NCI-H187 (cell line): ENCODE data around the gene HPSE2.

ENCODE experiments used
- DNase-seq, 2 experiments: peaks; one replicate each; lab custom pipeline; 2025; lab: John Stamatoyannopoulos, UW

The HPSE2 gene

DNA sequence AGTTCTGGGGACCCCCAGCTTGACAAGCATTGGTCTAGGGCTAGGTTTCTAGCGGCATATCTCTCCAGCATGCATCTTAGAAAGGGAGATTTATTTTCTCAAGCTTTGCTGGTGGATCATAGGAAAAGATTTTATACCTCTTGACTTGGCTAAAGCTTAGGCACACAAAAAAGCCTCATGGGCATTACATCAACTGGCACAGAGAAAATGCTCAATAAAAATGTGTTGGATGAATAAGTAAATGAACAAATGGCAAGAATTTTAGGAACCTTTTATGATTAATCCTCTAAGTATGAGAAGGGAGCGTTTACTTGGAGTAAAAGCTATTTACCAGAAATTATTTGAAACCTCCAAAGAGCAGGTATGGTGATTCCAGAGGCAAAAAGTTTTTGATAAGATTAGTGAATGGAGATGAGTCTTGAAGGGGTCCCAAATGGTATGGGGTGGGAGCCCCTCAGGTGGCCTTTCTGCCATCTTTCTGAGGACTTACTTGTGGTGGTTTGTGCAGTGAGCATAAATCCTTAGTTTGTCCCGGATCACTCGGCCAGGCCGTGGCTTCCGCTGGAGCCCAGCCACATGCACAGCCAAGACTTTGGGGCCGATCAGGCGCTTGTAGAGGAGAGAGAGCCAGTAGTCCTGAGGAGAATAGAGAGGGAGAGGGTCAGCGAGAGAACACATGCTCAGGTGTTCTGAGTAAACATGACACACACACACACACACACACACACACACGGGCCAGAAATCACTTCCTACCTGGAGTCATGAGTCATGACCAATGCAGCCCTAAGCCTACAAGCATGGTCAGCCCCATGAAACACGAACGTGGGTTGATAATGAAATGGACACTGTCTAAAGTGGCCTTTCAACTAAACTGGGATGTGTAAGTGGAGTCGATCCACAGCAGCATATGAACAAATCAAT is 745.8 kb downstream of the HPSE2 start:
- no peak for DNase-seq

DNA sequence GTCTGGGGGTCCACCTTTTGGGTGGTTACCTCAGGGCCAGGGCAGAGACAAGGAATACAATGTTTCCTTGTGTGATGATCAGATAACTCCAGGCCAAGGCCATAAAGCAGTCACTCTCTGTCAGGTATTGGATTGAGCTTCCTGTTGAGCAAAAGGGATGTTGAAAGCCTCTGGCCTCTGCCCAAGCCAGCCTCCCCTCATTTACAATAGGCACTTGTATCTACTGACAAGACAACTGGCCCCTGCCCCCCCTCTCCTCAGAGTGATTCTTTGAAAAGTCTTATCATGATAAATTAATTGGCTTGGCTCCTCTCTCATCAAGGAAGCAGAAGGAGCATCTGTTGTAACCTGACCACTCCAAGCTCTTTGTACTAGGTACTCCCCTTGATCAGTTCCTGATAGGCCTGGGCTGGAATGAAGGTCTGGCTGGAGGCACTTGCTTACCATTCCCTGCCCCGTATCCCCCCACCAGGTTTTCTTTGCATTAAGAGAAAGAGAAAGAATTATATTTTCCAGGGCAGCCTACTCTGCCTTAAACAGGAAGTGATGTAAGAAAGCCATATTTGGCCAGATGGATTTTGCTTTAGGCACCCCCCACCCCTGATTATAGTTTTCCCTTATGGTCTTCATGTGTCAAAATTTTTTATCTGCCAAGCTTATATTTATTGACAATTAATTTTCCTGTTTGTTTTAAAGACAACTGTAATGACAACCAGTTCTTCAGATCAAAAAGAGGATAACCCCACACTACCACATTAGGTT is 746.8 kb downstream of the HPSE2 start:
- DNase-seq = no peak

DNA sequence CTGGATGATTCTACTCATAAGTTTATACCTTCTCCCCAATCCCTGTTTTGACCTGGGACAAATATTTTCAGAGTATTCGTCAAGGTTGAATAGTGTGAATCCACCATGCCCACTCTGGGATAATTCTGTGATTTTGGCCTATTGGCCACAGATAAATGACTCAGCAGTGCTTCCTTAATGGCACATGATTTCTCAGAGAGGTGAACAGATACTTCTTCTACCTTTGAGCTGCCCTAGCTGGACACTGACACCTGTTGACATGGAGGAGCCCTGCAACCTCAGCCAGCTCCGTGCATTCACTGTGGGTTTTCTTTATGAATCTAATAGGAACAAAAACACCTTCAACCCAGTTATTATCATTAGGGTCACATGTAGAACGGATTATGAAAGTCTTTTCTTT is 748.0 kb downstream of the HPSE2 start:
- DNase-seq = no peak

DNA sequence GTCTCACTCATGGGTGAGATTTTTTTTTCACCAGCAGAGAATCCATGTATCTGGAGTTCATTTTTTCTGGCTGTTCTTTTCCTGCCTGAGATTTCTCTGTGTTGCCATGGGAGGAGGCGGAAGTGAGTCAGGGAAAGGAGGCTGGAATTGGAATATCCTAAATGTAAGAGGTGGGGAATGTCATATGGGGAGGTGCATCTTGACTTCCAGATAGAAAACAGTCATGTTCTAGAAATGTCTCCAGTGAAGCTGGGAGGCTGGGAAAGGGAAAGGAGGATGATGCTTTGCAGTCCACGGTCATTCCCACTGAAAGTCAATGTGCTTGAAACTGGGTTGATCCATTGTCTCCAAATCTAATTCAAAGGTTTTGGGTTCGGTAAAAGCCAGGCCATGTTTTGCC is 749.2 kb downstream of the HPSE2 start:
- no peak for DNase-seq

DNA sequence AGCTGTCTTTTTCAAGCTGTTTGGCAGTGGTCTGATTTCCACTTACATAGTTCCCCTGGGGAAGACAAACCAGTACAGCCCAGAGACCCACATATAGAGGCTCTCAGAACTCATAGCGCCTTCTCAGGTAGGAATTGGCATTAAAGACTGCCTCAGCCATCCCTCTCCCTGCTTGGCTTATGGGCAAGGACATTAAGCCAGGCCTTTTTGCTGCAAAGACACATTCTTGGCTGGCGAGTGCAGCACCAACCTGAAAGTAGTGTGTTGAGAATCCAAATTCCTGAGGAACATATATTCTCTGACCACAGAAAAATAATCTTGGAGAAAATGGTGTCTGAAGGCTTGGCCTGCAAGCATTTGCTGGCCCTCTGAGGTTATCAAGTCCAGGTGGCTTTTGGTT is 749.7 kb downstream of the HPSE2 start:
- DNase-seq = no peak

DNA sequence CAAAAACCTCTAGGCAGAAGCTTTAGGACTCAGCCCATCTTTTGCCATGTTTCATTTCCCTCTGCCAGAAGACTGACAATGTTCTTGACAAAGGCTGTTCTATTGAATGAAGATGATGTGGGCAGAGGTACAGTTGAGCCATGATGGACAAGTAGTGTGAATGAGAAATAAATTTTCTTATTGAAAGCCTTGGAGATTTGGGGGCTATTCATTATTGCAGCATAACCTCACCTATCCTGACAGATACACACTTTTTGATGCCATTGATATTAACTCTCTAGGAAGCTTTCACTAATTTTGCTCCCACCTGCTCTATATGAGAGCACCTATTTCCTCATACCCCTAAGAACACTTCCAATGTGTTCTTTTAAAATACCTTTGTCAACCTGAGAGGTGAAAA is 752.0 kb downstream of the HPSE2 start:
- no peak for DNase-seq

DNA sequence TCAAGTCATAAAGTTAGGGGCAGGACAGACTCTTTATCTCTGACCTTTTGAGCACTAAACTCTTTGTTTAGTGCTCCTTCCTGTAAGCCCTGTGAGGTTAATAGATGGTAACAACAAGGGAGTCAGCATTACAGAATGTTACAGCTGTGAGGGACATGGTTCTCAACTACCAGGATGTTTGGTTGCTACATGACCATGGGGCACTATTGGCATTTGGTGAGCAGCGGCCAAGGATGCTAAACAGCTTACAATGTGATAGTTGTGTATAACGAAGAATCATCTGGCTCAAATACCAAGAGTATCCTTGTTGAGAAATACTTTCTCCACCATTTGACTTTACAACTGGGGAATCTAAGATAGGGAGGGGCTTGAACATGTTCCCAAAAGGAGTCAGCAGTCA is 753.6 kb downstream of the HPSE2 start:
- DNase-seq = no peak

DNA sequence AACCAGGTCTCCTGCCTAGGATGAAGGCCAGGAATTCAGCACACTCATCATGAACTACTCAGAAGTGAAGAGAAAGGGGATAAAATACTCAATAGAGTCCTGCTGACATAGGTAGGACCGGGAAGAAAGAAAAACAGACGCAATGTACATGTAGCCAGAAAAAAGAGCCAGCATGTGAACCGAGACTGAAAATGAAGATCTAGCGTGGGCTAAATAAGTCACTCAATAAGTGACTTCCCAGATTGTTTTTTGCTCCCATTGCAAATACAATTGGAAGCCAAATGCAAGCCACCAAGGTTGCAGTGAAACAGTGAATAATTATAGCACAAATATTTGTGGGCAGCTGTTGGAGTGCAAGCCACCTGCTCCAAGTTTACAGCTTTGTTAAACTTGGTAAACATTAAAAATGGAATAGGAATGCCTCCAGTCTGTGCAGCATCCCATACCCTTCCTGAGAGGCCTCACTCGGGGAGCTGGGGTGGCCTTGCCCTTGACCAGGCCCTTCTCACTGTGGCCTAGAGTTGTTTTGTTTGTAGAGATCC is 754.2 kb downstream of the HPSE2 start:
- no peak for DNase-seq

DNA sequence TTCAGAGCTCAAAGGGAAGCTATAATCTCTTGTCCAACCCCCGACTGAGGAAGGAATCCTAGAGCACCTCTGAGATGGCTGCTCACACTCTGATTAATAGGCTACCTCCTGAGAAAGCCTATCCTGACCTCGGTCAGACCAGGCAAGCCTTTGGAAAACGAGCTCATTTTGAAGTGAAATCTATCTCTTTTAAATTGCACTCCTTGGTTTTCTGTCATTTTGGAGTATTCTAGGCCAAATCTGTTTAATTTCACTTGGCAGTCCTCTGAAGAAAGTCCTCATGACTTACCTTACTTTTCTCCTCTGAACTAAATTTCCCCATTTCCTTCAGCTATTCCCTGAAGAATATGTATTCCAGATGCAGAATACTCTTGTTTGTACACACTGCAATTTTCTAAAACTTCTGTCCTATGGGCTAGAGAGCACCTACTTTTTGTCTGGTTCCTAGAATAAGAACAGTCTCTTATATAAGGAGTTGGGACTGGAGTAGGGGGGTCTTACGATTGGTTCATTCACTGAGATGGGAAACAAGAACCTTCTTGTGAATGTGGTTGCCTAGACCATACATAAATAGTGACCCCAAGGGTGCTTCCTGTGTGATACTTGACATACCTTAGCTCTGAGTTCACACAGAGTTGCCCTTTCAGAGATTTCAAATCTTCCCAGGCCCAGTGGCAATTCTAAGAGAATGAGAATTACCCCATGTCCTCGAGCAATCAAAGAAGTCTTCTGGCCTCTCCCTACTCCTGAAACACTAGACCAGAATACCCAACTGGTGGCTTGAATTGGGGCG is 757.0 kb downstream of the HPSE2 start:
- no peak for DNase-seq

DNA sequence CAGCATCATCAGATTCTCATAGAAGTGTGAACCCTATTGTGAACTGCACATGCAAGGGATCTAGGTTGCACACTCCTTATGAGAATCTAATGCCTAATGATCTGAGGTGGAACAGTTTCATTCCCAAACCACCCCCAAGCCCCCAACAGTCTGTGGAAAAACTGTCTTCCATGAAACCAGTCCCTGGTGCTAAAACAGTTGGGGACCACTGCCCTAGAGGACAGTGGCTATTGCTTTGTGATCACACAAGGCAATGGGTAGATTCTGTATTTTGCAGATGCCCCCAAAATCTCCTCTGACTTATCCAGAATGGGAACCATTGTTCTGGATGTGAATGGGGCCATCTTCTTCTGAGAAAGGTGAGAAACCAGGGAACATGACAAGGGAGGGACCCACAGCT is 757.8 kb downstream of the HPSE2 start:
- DNase-seq = no peak

DNA sequence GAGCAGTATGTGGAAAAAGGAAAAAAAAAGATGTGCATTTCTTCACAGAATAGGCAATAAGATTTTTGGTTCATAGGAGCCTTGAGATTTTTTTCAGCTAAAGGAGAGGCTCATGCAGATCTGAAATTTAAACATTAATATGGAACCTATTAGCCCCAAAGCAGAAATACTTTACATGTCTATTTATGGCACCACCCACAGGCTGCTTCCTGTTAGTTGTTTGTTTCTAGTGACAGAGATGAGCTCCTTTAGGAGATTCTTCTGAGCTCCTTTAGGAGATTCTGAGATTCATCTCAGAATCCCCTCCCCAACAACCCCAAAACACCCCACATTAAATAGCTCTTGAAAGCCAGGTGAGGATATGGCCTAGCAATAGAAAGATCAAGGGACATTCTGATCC is 761.0 kb downstream of the HPSE2 start:
- DNase-seq = no peak

DNA sequence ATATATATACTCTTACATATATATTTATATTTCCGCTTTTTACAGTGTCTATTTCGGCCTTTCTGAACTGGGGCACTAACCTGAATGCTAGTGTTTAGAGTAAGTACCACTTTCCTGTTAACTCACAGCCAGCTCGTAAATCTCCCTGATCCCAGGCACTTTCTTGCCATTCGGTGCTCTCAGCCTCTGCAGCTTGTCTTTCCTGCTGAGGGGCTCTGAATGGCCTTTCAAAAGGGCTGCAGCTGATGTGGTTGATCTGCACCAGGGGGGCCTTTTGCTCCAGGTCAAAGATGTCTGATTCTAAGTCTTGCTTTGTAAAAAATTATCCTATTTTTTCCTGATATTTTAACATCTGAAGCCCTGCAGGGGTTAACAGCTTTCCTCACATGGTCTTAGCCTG is 763.5 kb downstream of the HPSE2 start:
- DNase-seq = no peak

DNA sequence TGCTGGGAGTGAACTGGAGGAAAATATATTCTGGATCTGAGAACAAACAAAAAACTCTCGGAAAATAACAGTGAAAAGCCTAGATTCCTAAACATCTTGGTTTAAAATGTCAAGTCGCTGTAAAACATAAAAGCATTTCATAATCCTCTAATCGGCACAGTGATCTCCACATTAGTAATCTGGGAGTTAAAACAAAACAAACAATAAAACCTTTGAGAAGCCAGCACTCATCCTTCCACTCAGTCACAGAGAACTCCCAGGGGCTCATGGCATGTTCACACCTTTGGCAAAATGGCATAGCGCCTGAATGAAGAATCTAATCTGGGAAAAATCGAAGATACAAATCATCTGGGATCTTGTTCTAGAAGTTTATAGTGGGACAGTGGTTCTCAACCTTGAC is 764.8 kb downstream of the HPSE2 start:
- DNase-seq = no peak

DNA sequence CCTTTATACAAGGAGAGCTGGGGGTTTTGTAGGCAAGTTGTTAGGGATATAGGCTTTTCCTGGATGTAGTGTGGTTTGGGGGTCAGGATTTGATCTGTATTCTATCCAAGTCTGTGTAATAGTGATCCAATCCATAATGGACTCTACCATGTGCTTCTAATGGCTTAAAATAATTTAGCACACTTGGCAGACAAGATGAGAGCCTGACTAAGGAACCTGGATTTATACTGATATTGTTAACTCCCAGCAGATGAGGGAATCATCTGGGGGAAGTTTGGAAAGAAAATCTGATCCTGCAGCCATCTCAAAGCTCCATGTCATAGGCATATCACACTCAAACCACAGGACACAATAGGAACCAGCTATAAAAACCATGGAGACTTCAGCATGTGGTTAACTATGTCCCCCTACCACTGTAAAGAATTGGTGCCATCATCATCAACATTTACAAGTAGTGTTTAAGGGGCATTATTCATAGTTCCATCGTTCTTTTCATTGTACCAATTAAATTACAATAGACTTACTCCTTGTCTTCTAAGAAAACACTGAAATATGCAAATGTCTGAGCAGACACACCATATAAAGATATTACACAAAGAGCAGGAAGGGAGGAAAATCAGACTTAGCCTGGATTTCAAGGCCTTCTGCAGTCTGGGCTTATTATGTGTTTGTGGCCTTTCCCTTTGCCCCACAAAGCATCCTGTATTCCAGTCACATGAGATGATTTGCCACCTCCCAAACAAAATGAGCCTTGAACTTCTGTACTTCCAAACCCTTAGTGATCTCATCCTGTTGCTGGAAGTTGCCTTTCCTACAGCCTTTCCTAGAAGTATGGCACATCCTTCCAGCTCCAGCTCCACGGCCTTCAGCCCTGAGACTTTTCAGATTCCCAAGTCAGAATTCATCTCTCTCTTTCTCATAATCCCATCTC is 766.4 kb downstream of the HPSE2 start:
- no peak for DNase-seq

DNA sequence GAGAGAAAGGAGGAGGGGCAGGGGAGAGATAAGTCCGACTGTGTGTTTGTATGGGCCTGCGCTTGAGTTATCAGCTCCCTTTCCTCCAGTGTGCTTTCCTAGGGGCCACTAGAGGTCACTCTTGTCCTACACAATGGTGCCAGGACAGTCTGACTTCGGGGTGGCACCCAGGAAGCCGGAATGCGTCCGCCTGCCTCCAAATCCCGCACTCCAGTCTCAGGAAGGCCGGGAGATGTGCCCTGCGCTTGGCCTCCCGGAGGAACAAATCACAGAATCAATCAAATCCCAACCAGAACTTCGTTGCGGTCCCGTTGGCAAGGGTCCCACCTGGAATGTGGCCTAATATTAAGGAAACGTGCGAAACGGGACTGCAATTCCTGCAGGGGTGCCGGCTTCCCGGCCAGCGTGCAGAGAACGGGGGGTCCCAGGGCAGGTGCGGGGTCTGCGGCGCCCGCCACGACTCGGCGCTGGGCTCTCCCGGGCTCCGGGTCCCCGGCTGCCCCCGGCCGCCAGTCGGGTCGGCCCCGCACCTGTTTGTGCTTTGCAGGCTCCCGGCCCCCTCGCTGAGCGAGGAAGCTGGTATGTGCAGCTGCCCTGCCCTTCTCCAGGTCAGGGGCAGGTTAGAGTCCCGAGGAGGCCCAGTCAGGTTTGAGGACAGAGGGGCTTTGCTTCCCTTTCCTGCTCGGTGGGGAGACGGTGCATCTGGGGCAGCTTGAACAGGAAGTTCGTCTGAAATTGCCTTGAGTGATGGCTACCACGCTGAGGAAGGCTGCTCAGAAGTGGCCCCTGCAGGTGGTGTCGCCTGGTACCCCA is 767.9 kb downstream of the HPSE2 start:
- peak in 1 of 2 experiments; percentile 8 for DNase-seq

DNA sequence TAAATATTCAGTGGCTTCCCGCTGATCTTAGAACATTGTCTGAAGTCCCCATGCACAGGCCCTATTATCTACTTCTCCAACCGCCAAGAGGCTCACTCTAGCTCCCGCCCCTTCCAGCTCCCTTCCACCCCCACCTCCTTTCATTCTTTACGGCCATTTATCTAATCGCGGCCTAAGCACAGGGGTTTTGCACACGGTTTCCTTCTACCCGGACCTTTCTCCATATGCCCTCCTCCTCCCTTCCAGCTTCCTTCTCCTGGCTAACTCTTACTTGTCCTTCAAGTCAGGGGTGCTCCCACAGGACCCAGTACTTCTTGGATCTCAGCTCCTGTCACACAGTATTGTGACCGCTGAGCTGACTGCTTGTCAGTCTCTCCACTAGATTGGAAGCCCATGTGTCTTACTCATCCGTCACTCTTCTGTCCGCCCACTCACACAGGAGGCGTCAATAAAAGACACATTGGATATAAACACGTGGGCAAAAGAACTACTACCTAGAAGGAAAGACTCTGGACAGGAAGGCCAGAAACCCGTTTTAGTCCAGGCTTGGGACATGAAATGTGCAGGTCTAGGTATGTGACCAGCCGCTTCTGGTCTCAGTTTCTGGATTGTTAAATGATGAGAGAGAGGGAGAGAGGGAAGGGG is 768.7 kb downstream of the HPSE2 start:
- DNase-seq = no peak

DNA sequence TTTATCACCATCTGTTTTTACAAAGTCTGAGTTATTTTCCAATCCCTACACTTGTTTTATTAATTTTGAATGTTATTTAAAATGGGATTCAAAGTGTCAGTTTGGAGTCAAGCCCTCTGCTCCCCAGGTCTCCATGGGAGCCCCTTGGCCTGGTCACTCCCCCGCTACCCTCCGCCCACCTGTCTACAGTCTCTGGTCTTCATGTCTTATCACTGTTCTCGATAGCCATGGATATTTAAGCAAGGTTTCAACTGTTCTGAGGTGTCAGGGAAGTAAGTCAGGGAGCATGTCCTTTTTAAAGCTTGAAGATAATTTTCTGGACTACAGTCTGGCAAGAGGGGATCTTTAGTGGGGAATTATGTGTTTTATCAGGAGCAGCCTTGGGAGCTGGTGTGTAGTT is 769.8 kb downstream of the HPSE2 start:
- DNase-seq = no peak

DNA sequence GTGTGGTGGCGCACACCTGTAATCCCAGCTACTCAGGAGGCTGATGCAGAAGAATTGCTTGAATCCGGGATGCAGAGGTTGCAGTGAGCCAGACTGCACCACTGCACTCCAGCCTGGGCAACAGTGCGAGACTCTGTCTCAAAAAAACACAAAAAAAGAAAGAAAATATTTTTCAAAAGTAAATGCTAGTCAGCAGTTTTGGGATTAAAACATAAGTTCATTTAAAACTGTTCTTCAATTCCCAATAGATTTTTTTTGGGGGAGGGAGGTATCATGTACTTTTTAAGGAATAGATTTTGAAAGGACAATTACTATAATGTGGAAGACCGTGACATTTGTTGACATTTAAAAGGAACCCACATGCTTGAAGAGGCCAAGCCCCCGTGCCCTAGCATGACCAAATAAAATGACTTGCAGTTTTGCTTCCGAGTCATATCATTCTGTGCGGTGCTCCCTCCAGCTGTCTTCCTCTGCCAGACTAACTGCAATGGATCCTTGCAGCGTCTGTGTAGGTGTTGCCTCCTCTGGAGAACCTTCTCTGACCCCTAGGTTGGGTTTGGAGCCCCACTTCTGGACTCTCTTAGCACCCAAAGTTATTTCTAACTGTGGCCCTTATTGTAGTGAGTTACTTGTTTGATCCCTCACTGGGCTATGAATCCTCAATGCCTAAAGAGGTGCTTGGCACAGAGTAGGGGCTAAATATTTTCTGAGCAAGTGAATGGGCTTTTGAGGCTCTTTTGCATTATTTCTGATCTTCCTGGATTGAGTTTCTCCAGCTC is 771.5 kb downstream of the HPSE2 start:
- no peak for DNase-seq

DNA sequence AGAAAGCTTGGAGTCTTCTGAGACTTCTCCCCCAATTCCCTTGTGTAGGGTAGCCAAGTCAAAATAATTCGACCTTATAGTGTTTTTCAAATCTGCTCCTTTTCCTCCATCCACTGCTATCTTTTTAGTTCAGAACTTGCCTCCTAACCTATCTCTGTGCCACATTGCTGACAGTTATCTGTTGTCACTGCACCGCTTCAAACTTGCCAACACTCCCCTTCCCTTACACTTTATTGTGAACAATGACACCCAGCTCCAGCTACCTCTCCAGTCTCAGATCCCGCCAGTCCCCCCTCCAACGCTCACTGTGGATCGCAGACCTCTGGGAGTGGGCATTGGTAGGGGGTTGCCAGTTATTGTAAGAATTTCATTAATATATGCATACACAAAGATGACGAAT is 772.6 kb downstream of the HPSE2 start:
- DNase-seq = no peak
